ENCODE results near the gene PTPRH.

DNA sequence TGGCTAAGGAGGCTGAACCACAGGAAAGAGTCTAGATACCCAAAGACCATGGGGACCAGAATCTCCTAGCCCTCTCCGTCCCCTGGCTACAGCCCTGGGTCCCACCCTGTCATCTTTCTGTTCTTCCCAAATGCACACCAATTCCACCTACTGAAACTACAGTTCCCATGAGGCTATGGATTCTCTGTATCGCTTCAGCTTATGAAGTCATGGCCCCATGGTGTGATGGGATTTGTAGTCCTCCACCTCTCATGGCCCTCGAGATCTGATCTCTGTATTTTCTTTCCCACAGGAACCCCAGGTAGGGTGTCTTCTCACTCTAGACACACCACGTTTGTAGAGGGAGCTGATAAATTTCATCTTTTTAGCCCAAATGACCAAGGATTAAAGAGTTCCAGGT, 11.8 kb downstream of the PTPRH start:
- TF ChIP-seq, protein P1, sequence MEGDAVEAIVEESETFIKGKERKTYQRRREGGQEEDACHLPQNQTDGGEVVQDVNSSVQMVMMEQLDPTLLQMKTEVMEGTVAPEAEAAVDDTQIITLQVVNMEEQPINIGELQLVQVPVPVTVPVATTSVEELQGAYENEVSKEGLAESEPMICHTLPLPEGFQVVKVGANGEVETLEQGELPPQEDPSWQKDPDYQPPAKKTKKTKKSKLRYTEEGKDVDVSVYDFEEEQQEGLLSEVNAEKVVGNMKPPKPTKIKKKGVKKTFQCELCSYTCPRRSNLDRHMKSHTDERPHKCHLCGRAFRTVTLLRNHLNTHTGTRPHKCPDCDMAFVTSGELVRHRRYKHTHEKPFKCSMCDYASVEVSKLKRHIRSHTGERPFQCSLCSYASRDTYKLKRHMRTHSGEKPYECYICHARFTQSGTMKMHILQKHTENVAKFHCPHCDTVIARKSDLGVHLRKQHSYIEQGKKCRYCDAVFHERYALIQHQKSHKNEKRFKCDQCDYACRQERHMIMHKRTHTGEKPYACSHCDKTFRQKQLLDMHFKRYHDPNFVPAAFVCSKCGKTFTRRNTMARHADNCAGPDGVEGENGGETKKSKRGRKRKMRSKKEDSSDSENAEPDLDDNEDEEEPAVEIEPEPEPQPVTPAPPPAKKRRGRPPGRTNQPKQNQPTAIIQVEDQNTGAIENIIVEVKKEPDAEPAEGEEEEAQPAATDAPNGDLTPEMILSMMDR (IDR thresholded peaks at IDR 0.05): no peak
- no peak for TF ChIP-seq POLR2A (IDR thresholded peaks at IDR 0.05)

All from right lobe of liver (tissue), 4 donors.